RWPE1 (cell line): ENCODE data around the gene CD2BP2.
"Not testable (repeated sequence)": the region's sequence is repeated elsewhere in the genome, so short reads cannot be mapped to it uniquely, and the experiment has no call there.

ENCODE experiments used
- CTCF ChIA-PET: fragments of 350-600 bp; sonication (Branson Sonifier 250); formaldehyde crosslinking; extraction: SDS; loops from one replicate; lab custom pipeline; 2021; lab: Yijun Ruan, JAX
- POLR2A ChIA-PET: fragments of 400-600 bp; formaldehyde crosslinking; extraction: SDS; loops from one replicate; lab custom pipeline; 2020; ENCODE audit warnings: antibody characterized with exemption; ENCODE audit not compliant: low non-redundant PET; lab: Yijun Ruan, JAX
- DNase-seq: peaks from one replicate; pipeline ENCODE4 v3.0.0; 2012; ENCODE audit warnings: low spot score
- H3K27ac ChIP-seq: fragments of 450-650 bp; 2 replicates; pipeline ENCODE4 v1.5.1; 2017
- TF ChIP-seq, protein P1 (sequence below): fragments of 450-650 bp; conservative IDR thresholded peaks from 2 replicates; pipeline ENCODE4 v1.5.1; 2017; ENCODE audit warnings: low read depth, mild to moderate bottlenecking

The CD2BP2 gene

DNA sequence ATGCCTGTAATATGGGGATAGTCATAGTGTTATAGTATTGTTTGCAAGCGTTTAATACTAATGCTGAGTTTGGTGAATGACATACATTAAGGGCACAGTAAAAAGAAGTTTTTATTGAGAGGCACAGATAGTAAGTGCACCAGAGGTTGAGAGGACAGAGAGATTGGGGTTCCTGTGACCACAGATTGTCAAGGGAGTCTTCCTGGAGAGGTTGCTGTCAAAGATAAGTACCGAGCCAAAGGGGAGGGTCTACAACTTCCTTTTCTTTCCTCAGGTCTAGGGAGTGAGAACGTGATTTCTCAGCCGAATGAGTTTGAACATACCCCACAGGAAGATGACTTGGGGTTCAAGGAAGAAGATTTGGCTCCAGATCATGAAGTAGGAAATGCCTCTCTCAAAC lies 41.9 kb upstream of the CD2BP2 start:
- no peak for DNase-seq
- ChIA-PET POLR2A (no interaction called here), CTCF (no interaction called here)
- TF ChIP-seq, protein P1, sequence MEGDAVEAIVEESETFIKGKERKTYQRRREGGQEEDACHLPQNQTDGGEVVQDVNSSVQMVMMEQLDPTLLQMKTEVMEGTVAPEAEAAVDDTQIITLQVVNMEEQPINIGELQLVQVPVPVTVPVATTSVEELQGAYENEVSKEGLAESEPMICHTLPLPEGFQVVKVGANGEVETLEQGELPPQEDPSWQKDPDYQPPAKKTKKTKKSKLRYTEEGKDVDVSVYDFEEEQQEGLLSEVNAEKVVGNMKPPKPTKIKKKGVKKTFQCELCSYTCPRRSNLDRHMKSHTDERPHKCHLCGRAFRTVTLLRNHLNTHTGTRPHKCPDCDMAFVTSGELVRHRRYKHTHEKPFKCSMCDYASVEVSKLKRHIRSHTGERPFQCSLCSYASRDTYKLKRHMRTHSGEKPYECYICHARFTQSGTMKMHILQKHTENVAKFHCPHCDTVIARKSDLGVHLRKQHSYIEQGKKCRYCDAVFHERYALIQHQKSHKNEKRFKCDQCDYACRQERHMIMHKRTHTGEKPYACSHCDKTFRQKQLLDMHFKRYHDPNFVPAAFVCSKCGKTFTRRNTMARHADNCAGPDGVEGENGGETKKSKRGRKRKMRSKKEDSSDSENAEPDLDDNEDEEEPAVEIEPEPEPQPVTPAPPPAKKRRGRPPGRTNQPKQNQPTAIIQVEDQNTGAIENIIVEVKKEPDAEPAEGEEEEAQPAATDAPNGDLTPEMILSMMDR, result no peak
- H3K27ac ChIP-seq, result peak overlapping the region; percentile 96

GRCh38 chr16:30396627-30397026 lies 41.5 kb upstream of the CD2BP2 start:
- CTCF ChIA-PET, H3K27ac ChIP-seq, POLR2A ChIA-PET, DNase-seq: not testable (repeated sequence)

- DNase-seq, result no peak
- ChIA-PET CTCF (interaction anchor here (0.6 to 1.5 kb wide), 5 partner anchors 18 to 1281 kb away, joined by 3 to 4 read pairs (median 3); no protein-coding TSS in a partner anchor), POLR2A (interaction anchor here (0.5 to 1.2 kb wide), 2 partner anchors 14 to 18 kb away, joined by 4 to 5 read pairs; no protein-coding TSS in a partner anchor)
- TF ChIP-seq, protein P1, result no peak
- H3K27ac ChIP-seq, result peak overlapping the region; percentile 78
Observed at GRCh38 chr16:30395992-30396585, 41.0 kb upstream of the CD2BP2 start.

- TF ChIP-seq, protein P1, result peak; percentile 76
- ChIA-PET CTCF (interaction anchor here (0.6 to 1.5 kb wide), 7 partner anchors 14 to 1280 kb away, joined by 3 to 4 read pairs (median 3); no protein-coding TSS in a partner anchor), POLR2A (interaction anchor here (0.5 to 1.2 kb wide), 2 partner anchors 14 to 17 kb away, joined by 4 to 5 read pairs; no protein-coding TSS in a partner anchor)
- peak within 1 kb of the TSS; percentile 78 for H3K27ac ChIP-seq
- DNase-seq, result peak; percentile 38
Observed at GRCh38 chr16:30395155-30395991, 40.3 kb upstream of the CD2BP2 start, which contains the start of gene ZNF48. Gene ZNF48, plus strand, starts transcription at chr16:30395420. Its CDS starts 375 bp downstream, at chr16:30395795.

- H3K27ac ChIP-seq, result peak overlapping the region; percentile 78
- POLR2A ChIA-PET, result no interaction called here
- CTCF ChIA-PET, result interaction anchor here (0.6 to 1.5 kb wide), 4 partner anchors 15 to 234 kb away, joined by 3 to 4 read pairs (median 4); no protein-coding TSS in a partner anchor
- TF ChIP-seq, protein P1, result no peak
- DNase-seq, result no peak
Observed at GRCh38 chr16:30394592-30395154, 39.6 kb upstream of the CD2BP2 start.

GRCh38 chr16:30383521-30383920 lies 28.4 kb upstream of the CD2BP2 start:
- no peak for DNase-seq
- ChIA-PET CTCF (no interaction called here), POLR2A (interaction anchor here (1.1 kb wide), 1 partner anchor 13 kb away, joined by 3 read pairs; no protein-coding TSS in a partner anchor)
- no peak overlapping the region for H3K27ac ChIP-seq
- TF ChIP-seq, protein P1, result no peak
